HG03060 (cell line): ENCODE results near the gene HS3ST5.
A peak's percentile ranks its signal among the peaks of the same experiment; 100 is the strongest.

Experiments
- ATAC-seq: cut with Tn5 transposase; IDR thresholded peaks from one replicate; pipeline ENCODE4 v1.9.1; 2021; ENCODE audit warnings: low read depth, moderate number of reproducible peaks; ENCODE audit not compliant: unreplicated experiment

Gene HS3ST5

DNA sequence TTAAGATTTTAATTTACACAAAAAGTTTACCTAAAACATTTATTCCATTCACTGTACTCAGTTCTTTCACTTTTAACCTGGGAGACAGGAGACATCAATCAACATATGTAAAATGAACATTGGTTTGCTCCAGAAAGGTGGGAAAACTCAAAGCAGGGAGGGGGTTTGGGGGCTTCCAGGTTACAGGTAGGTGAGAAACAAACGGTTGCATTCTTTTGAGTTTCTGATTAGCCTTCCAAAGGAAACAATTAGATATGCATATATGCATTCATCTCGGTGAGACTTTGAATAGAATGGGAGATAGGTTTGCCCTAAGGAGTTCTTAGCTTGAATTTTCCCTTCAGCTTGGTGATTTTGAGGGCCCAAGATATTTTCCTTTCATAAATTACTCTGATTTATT is 333.6 kb downstream of the HS3ST5 start:
- no peak for ATAC-seq

DNA sequence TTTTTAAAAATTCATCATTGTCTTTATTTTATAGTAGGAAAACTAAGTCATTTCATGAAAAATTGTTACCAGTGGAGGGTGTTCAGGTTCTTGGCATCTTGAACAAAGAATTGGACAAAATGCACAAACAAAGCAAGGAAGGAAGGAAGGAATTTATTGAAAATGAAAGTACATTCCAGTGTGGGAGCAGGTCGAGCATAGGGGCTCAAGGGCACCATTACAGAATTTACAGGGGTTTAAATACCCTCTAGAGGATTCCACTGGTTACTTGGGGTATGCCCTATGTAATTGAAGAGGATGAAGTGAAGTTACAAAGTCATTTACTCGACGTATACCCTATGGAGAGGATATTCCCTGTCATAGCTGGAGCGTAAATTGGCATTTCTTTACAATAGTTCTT is 334.5 kb downstream of the HS3ST5 start:
- ATAC-seq, result no peak

DNA sequence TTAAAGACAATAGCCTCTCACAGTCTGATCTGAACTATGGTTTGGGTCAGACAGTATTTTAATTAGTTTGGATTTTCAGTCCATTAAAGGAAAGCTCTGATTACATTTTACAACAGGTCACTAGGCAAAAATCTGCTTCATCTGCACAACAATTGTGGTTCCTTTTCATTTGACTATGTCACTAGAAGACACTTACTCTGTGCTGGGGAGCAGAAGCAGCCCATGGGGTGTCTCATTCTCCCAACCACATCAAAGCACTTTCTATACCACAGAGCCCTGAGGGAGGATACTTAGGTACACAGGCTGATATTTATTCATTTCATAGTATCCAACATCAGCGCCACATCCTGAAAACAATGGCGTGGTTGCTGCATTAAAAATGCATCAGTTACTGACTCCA is 335.3 kb downstream of the HS3ST5 start:
- ATAC-seq, result peak; percentile 99
